ENCODE data around the gene JAK3. TPM values are rescaled to one million over a fixed set of nuclear protein-coding genes. Genes with fewer than 3 reads are reported as not detected.

Gene JAK3
- total RNA-seq, 1 donor from 2014 or later = 1.6 TPM

DNA sequence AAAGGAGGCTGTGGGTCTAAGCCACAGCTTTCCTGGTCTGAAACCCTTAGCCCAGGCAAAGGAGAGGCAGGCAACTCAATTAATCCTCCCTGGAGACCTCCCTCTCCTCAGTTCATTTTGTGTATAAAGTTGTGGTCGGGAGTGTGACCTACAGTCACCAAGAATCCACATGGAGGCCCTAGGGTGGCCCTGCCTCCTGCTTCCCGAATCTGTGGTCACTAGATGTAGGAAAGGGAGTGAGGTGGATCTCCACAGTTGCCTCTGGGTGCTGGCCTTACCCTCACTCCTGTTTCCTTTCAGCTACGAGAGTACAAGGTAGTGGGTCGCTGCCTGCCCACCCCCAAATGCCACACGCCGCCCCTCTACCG, 13.2 kb upstream of the JAK3 start:
- Mint-ChIP-seq H3K4me1 (ENCODE audit: unreplicated experiment) (peaks cover 28% of the 10 kb centered on the region), H3K27me3 (ENCODE audit: unreplicated experiment) (no peaks in the 10 kb centered on the region), H3K9me3 (ENCODE audit: unreplicated experiment) (no peaks in the 10 kb centered on the region), H3K4me3 (ENCODE audit: unreplicated experiment) (peak overlapping the region; percentile 97), H3K27ac (ENCODE audit: unreplicated experiment) (peak overlapping the region; percentile 86), H3K36me3 (ENCODE audit: unreplicated experiment) (peaks cover 22% of the 10 kb centered on the region)
- DNase-seq (ENCODE audit: extremely low spot score, unreplicated experiment) = no peak
- TF ChIP-seq, protein P1, sequence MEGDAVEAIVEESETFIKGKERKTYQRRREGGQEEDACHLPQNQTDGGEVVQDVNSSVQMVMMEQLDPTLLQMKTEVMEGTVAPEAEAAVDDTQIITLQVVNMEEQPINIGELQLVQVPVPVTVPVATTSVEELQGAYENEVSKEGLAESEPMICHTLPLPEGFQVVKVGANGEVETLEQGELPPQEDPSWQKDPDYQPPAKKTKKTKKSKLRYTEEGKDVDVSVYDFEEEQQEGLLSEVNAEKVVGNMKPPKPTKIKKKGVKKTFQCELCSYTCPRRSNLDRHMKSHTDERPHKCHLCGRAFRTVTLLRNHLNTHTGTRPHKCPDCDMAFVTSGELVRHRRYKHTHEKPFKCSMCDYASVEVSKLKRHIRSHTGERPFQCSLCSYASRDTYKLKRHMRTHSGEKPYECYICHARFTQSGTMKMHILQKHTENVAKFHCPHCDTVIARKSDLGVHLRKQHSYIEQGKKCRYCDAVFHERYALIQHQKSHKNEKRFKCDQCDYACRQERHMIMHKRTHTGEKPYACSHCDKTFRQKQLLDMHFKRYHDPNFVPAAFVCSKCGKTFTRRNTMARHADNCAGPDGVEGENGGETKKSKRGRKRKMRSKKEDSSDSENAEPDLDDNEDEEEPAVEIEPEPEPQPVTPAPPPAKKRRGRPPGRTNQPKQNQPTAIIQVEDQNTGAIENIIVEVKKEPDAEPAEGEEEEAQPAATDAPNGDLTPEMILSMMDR (IDR thresholded peaks at IDR 0.05) = no peak

DNA sequence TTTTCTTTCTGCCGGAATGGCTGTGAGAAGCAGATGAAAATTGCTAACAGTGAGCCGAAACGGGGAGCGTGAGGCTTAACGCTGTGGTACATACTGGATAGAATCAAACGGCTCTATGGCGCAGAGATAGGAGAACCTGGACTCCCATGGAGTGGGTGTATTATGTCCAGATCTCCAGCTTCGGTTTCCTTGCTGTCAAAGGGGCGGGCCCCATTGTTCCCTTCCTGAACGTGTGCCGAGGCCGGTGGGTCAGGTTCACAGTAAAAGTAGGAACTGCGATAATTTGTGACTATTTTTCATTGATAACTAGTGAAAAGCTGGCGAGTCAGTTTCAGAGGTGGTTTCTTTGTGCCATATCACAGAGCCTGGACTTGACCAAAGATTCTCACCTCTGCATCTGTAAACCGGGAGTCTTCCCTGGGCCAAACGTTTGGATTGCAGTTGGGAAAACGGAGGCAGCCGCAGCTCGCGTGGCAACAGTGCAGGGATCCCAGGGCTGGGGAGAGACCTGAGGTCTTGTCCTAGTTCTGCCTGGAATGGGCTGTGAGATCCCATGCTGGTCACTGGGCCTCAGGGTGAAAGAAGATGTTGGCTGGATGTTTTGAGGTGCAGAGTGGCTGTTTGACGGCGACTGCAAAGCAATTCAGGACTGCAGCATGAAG, 12.7 kb upstream of the JAK3 start:
- TF ChIP-seq, protein P1 (IDR thresholded peaks at IDR 0.05) = no peak
- peaks cover 28% of the 10 kb centered on the region for H3K4me1 Mint-ChIP-seq (ENCODE audit: unreplicated experiment)
- no peaks in the 10 kb centered on the region for H3K9me3 Mint-ChIP-seq (ENCODE audit: unreplicated experiment)
- no peaks in the 10 kb centered on the region for H3K27me3 Mint-ChIP-seq (ENCODE audit: unreplicated experiment)
- no peak for DNase-seq (ENCODE audit: extremely low spot score, unreplicated experiment)
- H3K36me3 Mint-ChIP-seq (ENCODE audit: unreplicated experiment) = peaks cover 19% of the 10 kb centered on the region
- peak overlapping the region; percentile 97 for H3K4me3 Mint-ChIP-seq (ENCODE audit: unreplicated experiment)
- H3K27ac Mint-ChIP-seq (ENCODE audit: unreplicated experiment) = peak overlapping the region; percentile 86

DNA sequence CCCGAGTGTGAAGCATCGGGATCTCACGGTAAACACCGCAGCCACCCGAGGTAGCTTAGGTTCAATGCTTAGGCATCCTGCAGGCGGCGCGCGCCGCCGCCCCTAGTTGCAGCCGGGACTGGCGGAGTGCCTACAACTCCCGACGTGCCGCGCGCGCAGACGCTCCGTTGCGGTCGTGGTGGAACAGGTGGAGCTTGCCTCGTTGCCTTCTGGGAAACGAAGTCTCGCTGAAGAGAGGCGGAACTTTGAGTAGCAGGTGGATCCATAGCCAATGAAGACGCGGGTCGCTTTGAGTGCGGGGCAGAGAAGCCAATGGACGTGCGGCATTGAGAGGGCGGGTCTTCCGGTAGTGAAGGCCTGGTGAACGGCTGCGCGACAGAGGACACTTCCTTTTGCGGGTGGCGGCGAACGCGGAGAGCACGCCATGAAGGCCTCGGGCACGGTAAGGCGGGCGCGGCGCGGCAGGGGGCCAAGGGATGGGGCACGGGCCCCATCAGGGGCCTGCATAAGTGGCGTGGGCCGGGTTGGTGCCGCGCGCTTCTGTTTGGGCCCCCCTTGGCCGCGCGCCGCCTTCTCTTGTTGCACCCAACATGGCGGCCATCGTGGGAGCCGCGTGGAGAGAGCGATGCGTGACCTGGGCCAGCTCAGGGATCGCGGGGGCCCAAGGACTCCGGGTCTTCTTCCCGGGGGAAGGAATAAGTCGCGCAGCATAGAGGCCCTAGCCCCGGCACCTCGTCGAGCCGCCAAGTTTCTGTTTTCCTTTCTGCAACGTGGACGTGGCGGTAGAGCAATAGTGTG, 11.9 kb upstream of the JAK3 start, which contains the start of gene RPL18A:
TSS of gene RPL18A (plus strand) at position 378 of the 798 bp plus-strand sequence. CDS start at position 425, 47 bp downstream.
- H3K36me3 Mint-ChIP-seq (ENCODE audit: unreplicated experiment) = peaks cover 18% of the 10 kb centered on the region
- DNase-seq (ENCODE audit: extremely low spot score, unreplicated experiment) = peak; percentile 99
- H3K27me3 Mint-ChIP-seq (ENCODE audit: unreplicated experiment) = no peaks in the 10 kb centered on the region
- TF ChIP-seq, protein P1 (IDR thresholded peaks at IDR 0.05) = peak; percentile 83
- H3K4me1 Mint-ChIP-seq (ENCODE audit: unreplicated experiment) = peaks cover 31% of the 10 kb centered on the region
- peak within 1 kb of the TSS; percentile 97 for H3K4me3 Mint-ChIP-seq (ENCODE audit: unreplicated experiment)
- H3K9me3 Mint-ChIP-seq (ENCODE audit: unreplicated experiment) = no peaks in the 10 kb centered on the region
- peak within 1 kb of the TSS; percentile 86 for H3K27ac Mint-ChIP-seq (ENCODE audit: unreplicated experiment)

DNA sequence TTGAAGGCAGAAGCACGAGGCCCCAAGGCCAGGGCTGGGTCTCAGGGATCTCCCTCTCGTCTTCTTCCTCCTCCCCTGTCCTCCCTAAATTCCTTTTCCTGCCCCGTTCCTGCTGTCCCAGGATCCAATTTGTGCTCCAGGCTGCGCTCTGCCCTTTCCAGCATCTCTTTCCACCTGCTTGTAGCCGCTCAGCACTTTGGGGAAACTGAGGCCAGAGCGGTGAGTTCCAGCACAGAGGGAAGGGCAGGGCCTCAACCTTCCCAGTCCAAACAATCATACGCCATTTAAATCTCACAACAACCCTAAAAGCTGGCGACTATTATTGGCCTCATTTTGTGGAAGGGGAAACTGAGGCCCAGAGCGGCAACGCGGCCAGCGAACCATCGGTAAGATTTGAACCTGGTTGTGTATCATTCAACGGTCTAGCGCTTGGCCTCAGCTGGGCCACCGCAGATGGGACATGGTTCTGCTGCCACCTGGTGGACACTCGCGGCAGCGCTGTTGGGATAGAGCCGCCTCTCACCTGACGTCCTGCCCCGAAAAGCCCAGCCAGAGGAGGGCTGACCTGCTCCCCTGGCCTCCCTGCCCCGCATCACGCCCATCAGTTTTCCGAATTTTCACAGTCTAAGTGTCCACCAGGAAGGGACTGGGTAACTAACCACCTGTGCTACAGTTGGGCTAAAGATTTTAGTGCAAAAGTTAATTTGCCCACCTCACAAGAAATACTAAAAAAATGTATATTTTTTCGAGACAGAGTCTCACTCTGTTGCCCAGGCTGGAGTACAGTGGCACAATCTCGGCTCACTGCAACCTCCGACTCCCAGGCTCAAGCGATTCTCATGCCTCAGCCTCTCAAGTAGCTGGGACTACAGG, 7.7 kb upstream of the JAK3 start:
- Mint-ChIP-seq H3K4me3 (ENCODE audit: unreplicated experiment) (no peak overlapping the region), H3K27ac (ENCODE audit: unreplicated experiment) (no peak overlapping the region), H3K27me3 (ENCODE audit: unreplicated experiment) (no peaks in the 10 kb centered on the region), H3K9me3 (ENCODE audit: unreplicated experiment) (no peaks in the 10 kb centered on the region), H3K36me3 (ENCODE audit: unreplicated experiment) (no peaks in the 10 kb centered on the region), H3K4me1 (ENCODE audit: unreplicated experiment) (peaks cover 18% of the 10 kb centered on the region)
- peak; percentile 95 for DNase-seq (ENCODE audit: extremely low spot score, unreplicated experiment)
- TF ChIP-seq, protein P1 (IDR thresholded peaks at IDR 0.05) = peak; percentile 96

Data from osteocyte (in vitro differentiated cells).